Transverse colon (tissue), 4 donors: ENCODE measurements around the gene UNC13C. TPM values are rescaled to one million over a fixed set of nuclear protein-coding genes. Genes with fewer than 3 reads are reported as not detected.

Experiments
- DNase-seq: peaks from one replicate; pipeline ENCODE4 v3.0.0-alpha.2; 2019
- H3K27ac ChIP-seq, 4 donors: fragments of 200-600 bp; sonication (generic); 2 replicates each; pipeline ENCODE4 v1.5.1; 2016 to 2018; ENCODE audit warnings: inconsistent platforms in 4 of 4
- H3K27me3 ChIP-seq: fragments of 200-600 bp; sonication (generic); 2 replicates; pipeline ENCODE4 v1.5.1; 2017; ENCODE audit warnings: inconsistent platforms
- H3K36me3 ChIP-seq, 4 donors: fragments of 200-600 bp; sonication (generic); 2 replicates each; pipeline ENCODE4 v1.5.1; 2017 to 2019; ENCODE audit warnings: inconsistent platforms in 4 of 4
- H3K4me1 ChIP-seq, 4 donors: fragments of 200-600 bp; sonication (generic); 2 replicates each; pipeline ENCODE4 v1.5.1; 2017 to 2020; ENCODE audit warnings: inconsistent platforms in 4 of 4
- H3K4me3 ChIP-seq, 4 donors: fragments of 200-600 bp; sonication (generic); 1 replicate in 1 of 4; 2 replicates in 3 of 4; pipeline versions ENCODE4 v1.5.1 to v1.6.1; 2017 to 2019; ENCODE audit warnings: inconsistent platforms in 4 of 4
- H3K9me3 ChIP-seq, 2 donors: fragments of 200-600 bp; sonication (generic); 2 replicates each; pipeline ENCODE4 v1.5.1; 2017 to 2019; ENCODE audit warnings: inconsistent platforms in 2 of 2
- CTCF ChIP-seq, 5 experiments: fragments of 200-600 bp in 3 of 5; fragments of 450-650 bp in 2 of 5; sonication (generic) in 3 of 5; IDR thresholded peaks; 1 replicate in 2 of 5; 2 replicates in 3 of 5; pipeline ENCODE4 v1.5.1; 2016 to 2017; ENCODE audit warnings: antibody characterized with exemption in 5 of 5, inconsistent platforms in 3 of 5, mild to moderate bottlenecking in 2 of 5, moderate library complexity in 1 of 5
- EP300 ChIP-seq: sonication (generic); formaldehyde crosslinking; IDR thresholded peaks from one replicate; pipeline ENCODE4 v1.6.1; 2017; ENCODE audit warnings: antibody characterized with exemption, low read depth
- POLR2A ChIP-seq: fragments of 450-650 bp; IDR thresholded peaks from one replicate; pipeline ENCODE4 v1.6.1; 2016; ENCODE audit warnings: antibody characterized with exemption, mild to moderate bottlenecking, moderate library complexity
- POLR2AphosphoS5 ChIP-seq, 3 donors: sonication (generic); formaldehyde crosslinking; IDR thresholded peaks; one replicate each; pipeline ENCODE4 v1.6.1; 2016; ENCODE audit warnings: antibody characterized with exemption in 3 of 3
- WGBS, 2 donors: methylation state at CpG; one replicate each; pipeline ENCODE4 v1.1.5; 2018; ENCODE audit warnings: low coverage in 1 of 2; 5-methylcytosine and 5-hydroxymethylcytosine counted together
- in situ Hi-C, 4 donors: fragments of 200-750 bp; cut with MboI; loops; one replicate each; pipeline versions ENCODE4 v1.15.0 to v1.15.1; 2017; ENCODE audit warnings: low sequenced_read_pairs in 3 of 4, low pct_ligation_motif_present in 1 of 4, low pct_unique_long_range_greater_than_20kb in 1 of 4
- intact Hi-C: fragments of 100-400 bp; cut with DNase I; formaldehyde crosslinking; loops from one replicate; pipeline ENCODE4 v1.15.1; 2023; ENCODE audit warnings: low total_unique reads
- total RNA-seq, 4 donors: library from RNA; depleted of rRNA; stranded (reverse); fragments of >200 nt; gene quantifications; one replicate each; pipeline ENCODE4 v1.1.0, GENCODE V29; 2016

UNC13C gene
- total RNA-seq, 4 donors from 2014 or later: 0.32 to 0.41 (median 0.40) TPM; not detected in 1

GRCh38 chr15:54500330-54500729 lies 522.1 kb downstream of the UNC13C start:
- Histone ChIP-seq H3K4me3 (no peak overlapping the region), H3K4me1 (no peaks in the 10 kb centered on the region), H3K27me3 (no peaks in the 10 kb centered on the region), H3K36me3 (no peaks in the 10 kb centered on the region), H3K9me3 (no peaks in the 10 kb centered on the region), H3K27ac (no peak overlapping the region)
- WGBS, 2 donors: 41 to 78% methylated on average over 2 of the region's 2 CpGs
- DNase-seq: no peak
- in situ Hi-C loops (no loop called here), intact Hi-C loops (no loop called here)
- TF ChIP-seq POLR2A (no peak), CTCF (IDR thresholded peaks at IDR 0.05) (no peak), POLR2AphosphoS5 (IDR thresholded peaks at IDR 0.05) (no peak), EP300 (no peak)

DNA sequence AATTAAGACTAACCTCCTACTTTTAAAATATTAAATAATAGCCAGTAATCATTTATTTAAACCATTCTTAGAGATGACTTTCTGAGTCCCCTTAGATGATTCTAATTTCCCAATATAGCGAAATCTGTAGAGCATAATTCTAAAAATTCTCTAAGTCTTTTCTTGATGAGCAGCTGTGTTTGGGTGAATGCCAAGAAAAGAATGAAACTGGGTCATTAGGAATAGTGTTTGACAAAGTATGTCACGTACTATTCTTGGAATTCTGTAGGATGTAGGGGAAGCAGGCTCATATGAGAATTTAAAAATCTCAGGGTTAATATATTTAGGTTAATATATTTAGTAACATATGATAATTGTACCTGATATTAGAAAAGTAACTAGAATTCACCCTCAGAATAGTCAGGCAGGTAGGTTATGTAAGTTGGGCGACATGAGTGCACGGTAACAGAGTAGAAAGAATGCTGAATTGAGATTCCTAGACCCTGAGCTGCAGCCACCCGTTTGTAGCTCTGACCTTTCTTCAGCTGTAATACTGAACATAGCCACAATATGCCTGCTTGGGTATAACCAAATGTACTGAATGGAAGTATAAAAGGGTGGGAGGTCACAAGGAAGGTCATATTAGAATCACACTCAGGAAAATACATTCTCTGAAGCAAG lies 524.3 kb downstream of the UNC13C start:
- no peak for DNase-seq
- Histone ChIP-seq H3K27me3 (no peaks in the 10 kb centered on the region), H3K4me1 (no peaks in the 10 kb centered on the region), H3K9me3 (no peaks in the 10 kb centered on the region), H3K27ac (no peak overlapping the region), H3K36me3 (no peaks in the 10 kb centered on the region), H3K4me3 (no peak overlapping the region)
- 43 to 56% methylated on average over 4 to 5 of the region's 5 CpGs for WGBS, 2 donors
- in situ Hi-C loops: no loop called here
- TF ChIP-seq POLR2AphosphoS5 (IDR thresholded peaks at IDR 0.05) (no peak), CTCF (IDR thresholded peaks at IDR 0.05) (no peak)
- intact Hi-C loops: no loop called here

DNA sequence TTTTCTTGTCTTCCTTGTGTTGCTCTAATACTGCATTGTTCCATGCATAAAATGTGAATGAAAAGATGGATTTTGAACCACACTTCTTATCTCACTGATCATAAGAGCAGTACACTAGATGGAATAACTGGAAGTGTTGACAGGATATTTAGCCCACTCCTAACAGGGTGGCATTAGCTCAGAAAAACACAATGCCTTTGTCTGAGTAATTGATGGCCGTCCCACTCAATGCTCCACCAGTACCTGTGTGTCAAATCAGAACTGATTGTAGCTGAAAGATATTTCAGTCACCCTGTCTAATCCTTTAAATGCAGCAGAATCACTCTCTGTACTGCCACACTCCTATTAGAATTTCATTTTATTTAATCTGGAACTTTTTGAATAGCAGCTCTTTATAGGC lies 526.5 kb downstream of the UNC13C start:
- TF ChIP-seq POLR2A (no peak), POLR2AphosphoS5 (IDR thresholded peaks at IDR 0.05) (no peak), EP300 (no peak), CTCF (IDR thresholded peaks at IDR 0.05) (no peak)
- in situ Hi-C loops (no loop called here), intact Hi-C loops (no loop called here)
- Histone ChIP-seq H3K27ac (no peak overlapping the region), H3K4me3 (no peak overlapping the region), H3K9me3 (no peaks in the 10 kb centered on the region), H3K4me1 (no peaks in the 10 kb centered on the region), H3K36me3 (no peaks in the 10 kb centered on the region), H3K27me3 (no peaks in the 10 kb centered on the region)
- 61 to 86% methylated on average over 1 of the region's 1 CpG for WGBS, 2 donors
- DNase-seq: no peak

DNA sequence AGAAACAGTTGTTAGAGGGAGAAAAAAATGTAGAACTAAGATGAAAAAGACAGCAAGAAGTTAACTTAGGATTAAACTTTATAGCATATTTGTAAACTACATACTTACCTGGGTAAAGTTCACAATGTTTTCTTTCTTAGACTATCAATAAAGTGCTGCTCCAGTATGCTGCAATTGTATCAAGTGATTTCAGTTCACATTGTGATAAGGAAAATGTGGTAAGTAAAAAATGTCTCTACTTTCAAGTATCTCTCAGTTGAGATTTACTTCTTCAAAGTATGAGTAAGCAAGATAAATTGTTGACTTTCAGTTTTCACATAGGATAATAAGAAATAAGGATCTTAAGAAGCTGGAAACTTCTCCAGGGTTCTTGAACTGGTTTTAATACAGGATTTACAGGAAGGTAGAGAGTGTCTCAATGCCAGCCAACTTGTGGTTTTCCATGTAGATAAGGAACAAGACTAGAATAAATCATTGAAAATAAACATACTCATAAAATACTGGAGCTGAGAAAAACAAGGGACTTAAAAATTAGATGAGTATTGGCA lies 528.8 kb downstream of the UNC13C start:
- no peaks in the 10 kb centered on the region for H3K36me3 ChIP-seq
- H3K9me3 ChIP-seq: no peaks in the 10 kb centered on the region
- in situ Hi-C loops (no loop called here), intact Hi-C loops (no loop called here)
- TF ChIP-seq EP300: no peak
- no peak for DNase-seq
- H3K27ac ChIP-seq: no peak overlapping the region
- no peak overlapping the region for H3K4me3 ChIP-seq
- H3K27me3 ChIP-seq: no peaks in the 10 kb centered on the region
- H3K4me1 ChIP-seq: no peaks in the 10 kb centered on the region

DNA sequence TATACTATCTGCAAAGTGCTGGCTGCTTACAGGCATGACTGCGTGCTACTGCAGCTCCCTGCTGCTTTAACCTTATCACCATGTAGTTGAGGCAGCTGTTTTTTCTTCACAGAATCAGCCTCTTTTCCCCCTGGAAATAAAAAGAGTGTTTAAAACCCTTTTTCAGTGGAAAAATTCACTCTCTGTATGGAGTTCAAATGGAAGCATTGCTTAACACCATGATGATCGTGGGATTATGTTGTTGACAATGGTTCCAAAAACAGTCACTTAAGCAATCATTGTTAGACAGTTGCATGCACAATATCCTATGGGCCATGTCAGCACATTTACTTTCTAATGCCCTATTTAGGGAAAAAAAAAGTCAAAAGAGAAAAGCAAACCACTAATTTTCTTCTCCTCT lies 536.4 kb downstream of the UNC13C start:
- in situ Hi-C loops: no loop called here
- no peak for DNase-seq
- no peak for TF ChIP-seq EP300
- TF ChIP-seq POLR2AphosphoS5 (IDR thresholded peaks at IDR 0.05): no peak
- TF ChIP-seq POLR2A: no peak
- TF ChIP-seq CTCF (IDR thresholded peaks at IDR 0.05): no peak
- no peaks in the 10 kb centered on the region for H3K4me1 ChIP-seq
- intact Hi-C loops: loop anchor here (10.0 kb wide), 1 partner anchor 1120 kb away; no protein-coding TSS in a partner anchor
- no peaks in the 10 kb centered on the region for H3K9me3 ChIP-seq
- no peaks in the 10 kb centered on the region for H3K36me3 ChIP-seq
- H3K27ac ChIP-seq: no peak overlapping the region
- no peak overlapping the region for H3K4me3 ChIP-seq
- 75 to 79% methylated on average over 1 to 2 of the region's 2 CpGs for WGBS, 2 donors
- no peaks in the 10 kb centered on the region for H3K27me3 ChIP-seq
